H1 (cell line): Measurements from ENCODE around the gene IL17A. TPM values are rescaled to one million over a fixed set of nuclear protein-coding genes. Genes with fewer than 3 reads are reported as not detected.

Source experiments
- BACH1 ChIP-seq: IDR thresholded peaks from 2 replicates; pipeline ENCODE4 v1.6.1; 2012; ENCODE audit warnings: low read length, improper control_type of control experiment
- CHD7 ChIP-seq: fragments of 300-600 bp; sonication (generic); IDR thresholded peaks from 2 replicates; pipeline ENCODE4 v1.7.1; 2012; ENCODE audit warnings: low read length, moderate library complexity, mild to moderate bottlenecking, inconsistent platforms; ENCODE audit not compliant: insufficient replicate concordance
- GABPA ChIP-seq: IDR thresholded peaks from 2 replicates; pipeline ENCODE4 v1.6.1; 2011; ENCODE audit warnings: mild to moderate bottlenecking, low read length, moderate library complexity, borderline replicate concordance; ENCODE audit not compliant: insufficient read depth
- KDM1A ChIP-seq: fragments of 200-600, 300-600 bp; sonication (generic); IDR thresholded peaks from 2 replicates; pipeline ENCODE4 v1.7.1; 2016; ENCODE audit warnings: mild to moderate bottlenecking, low read length, borderline replicate concordance
- KDM4A ChIP-seq: IDR thresholded peaks from one replicate; pipeline ENCODE4 v1.7.1; 2012; ENCODE audit warnings: low read depth, mild to moderate bottlenecking, moderate library complexity, low read length, inconsistent platforms; ENCODE audit not compliant: severe bottlenecking
- MAFK ChIP-seq: IDR thresholded peaks from 2 replicates; pipeline ENCODE4 v1.6.1; 2012; ENCODE audit warnings: low read depth, mild to moderate bottlenecking, improper control_type of control experiment, low read length
- NRF1 ChIP-seq: IDR thresholded peaks from 2 replicates; pipeline ENCODE4 v1.6.1; 2011; ENCODE audit warnings: mild to moderate bottlenecking, low read depth, low read length, improper control_type of control experiment
- POU5F1 ChIP-seq: IDR thresholded peaks from 2 replicates; pipeline ENCODE4 v1.6.1; 2011; ENCODE audit warnings: low read depth, mild to moderate bottlenecking, low read length, moderate library complexity
- TAF7 ChIP-seq: optimal IDR thresholded peaks from 2 replicates; pipeline ENCODE3; 2011; ENCODE audit warnings: low read depth, mild to moderate bottlenecking, inconsistent platforms, low read length, moderate library complexity, borderline replicate concordance
- ZNF274 ChIP-seq: IDR thresholded peaks from 2 replicates; pipeline ENCODE4 v1.7.0; 2012; ENCODE audit warnings: low read length, borderline replicate concordance; ENCODE audit errors: extremely low read depth
- polyA plus RNA-seq, 7 experiments: library from polyadenylated mRNA; depleted of rRNA in 3 of 7; stranded (reverse) in 5 of 7; unstranded in 2 of 7; fragments of >200 nt in 5 of 7; fragments of 200-250 nt in 2 of 7; gene quantifications; 1 replicate in 5 of 7; 2 replicates in 1 of 7; 4 replicates in 1 of 7; pipeline versions ENCODE4 v1.2.1 to v1.2.3, GENCODE V29; 2011 to 2013; ENCODE audit warnings: missing spikeins in 2 of 7, mixed read lengths in 2 of 7
- total RNA-seq: library from RNA; stranded (reverse); fragmentation: NEBNext Ultra II Directional; extraction: Animal tissue kit (Norgen Biotek cat#: 25700); gene quantifications from 2 replicates; pipeline ENCODE4 v1.2.1, GENCODE V29; 2021

Gene IL17A
- total and polyA plus RNA-seq, 2 of the 8 experiments (the other 6 are each of a cell fraction or from before 2014, with no cell fraction given): not detected

DNA sequence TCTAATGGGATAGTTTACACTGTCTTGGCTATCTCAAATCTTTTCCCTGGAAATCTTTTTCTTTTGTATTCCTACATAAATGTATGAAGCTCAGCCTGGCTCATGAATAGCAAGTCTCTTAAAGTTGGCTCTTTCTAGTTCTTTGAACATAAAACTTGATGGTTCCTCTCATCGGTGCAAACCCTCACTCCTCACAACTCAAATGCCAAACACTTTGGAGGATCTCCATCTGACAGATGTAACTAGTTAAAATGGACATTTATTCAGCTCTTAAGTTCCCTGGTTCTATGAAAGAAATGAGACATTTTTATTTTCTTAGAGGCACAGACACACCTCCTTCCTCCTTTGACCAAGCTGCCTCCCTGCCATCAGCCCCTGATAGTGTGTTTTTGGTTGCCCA is 43.6 kb upstream of the IL17A start (continued):
- no peak for TF ChIP-seq CHD7
- no peak for TF ChIP-seq NRF1
- no peak for TF ChIP-seq TAF7
- no peak for TF ChIP-seq POU5F1
- no peak for TF ChIP-seq KDM4A
- no peak for TF ChIP-seq KDM1A
- TF ChIP-seq MAFK: no peak
- no peak for TF ChIP-seq ZNF274
- no peak for TF ChIP-seq GABPA
- TF ChIP-seq BACH1: no peak
